Measurements from ENCODE around the gene BCLAF3. TPM values are rescaled to one million over a fixed set of nuclear protein-coding genes. Genes with fewer than 3 reads are reported as not detected.

The BCLAF3 gene
- total and polyA plus RNA-seq, 2 donors (not counting 3 experiments of a cell fraction or from before 2014, with no cell fraction given), result 5.0 to 5.1 TPM

- Histone ChIP-seq H3K4me2 (ENCODE audit: insufficient read depth, low read length) (no peak overlapping the region), H3K4me3 (replicated peaks in 1 of 3; ENCODE audit: insufficient read depth in 1 of 3, low read depth in 1 of 3, low read length in 3 of 3) (no peak overlapping the region), H3K27me3 (ENCODE audit: control insufficient read depth in 2 of 2, insufficient read depth in 2 of 2, low read length in 2 of 2) (no peaks in the 10 kb centered on the region), H3K9ac (replicated peaks; ENCODE audit: extremely low read depth, insufficient read depth, low read length) (no peak overlapping the region), H3K9me1 (replicated peaks; ENCODE audit: control insufficient read depth, extremely low read depth, insufficient read depth, low read length) (no peaks in the 10 kb centered on the region), H3K27ac (ENCODE audit: insufficient read depth, low read depth, low read length) (no peak overlapping the region), H3K79me2 (ENCODE audit: control insufficient read depth, insufficient read depth, low read length) (no peaks in the 10 kb centered on the region), H2AFZ (ENCODE audit: low read depth, low read length) (no peak overlapping the region), H3K36me3 (ENCODE audit: control insufficient read depth in 2 of 2, extremely low read depth in 1 of 2, insufficient read depth in 2 of 2, low read length in 2 of 2) (no peaks in the 10 kb centered on the region), H4K20me1 (replicated peaks; ENCODE audit: control insufficient read depth, extremely low read depth, insufficient read depth, low read length) (no peaks in the 10 kb centered on the region), H3K9me3 (replicated peaks; ENCODE audit: control insufficient read depth, insufficient read depth, low read length) (no peaks in the 10 kb centered on the region), H3K4me1 (ENCODE audit: control insufficient read depth, extremely low read depth, insufficient read depth, low read length) (no peaks in the 10 kb centered on the region)
- no peak for DNase-seq (ENCODE audit: low read depth, low spot score)
- TF ChIP-seq MYC (IDR thresholded peaks at IDR 0.05; ENCODE audit: low read depth, low read length) (no peak), POLR2AphosphoS5 (IDR thresholded peaks at IDR 0.05; ENCODE audit: insufficient read depth, low read depth, low read length) (no peak), FOS (IDR thresholded peaks at IDR 0.05; ENCODE audit: borderline replicate concordance, insufficient read depth, low read length) (no peak), POLR2A (IDR thresholded peaks at IDR 0.05; ENCODE audit: low read depth, low read length) (no peak), GATA2 (IDR thresholded peaks at IDR 0.05; ENCODE audit: insufficient read depth, insufficient read length, low read depth, low read length) (no peak), JUN (IDR thresholded peaks at IDR 0.05; ENCODE audit: borderline replicate concordance, insufficient read depth, insufficient read length, low read depth) (no peak), EZH2 (IDR thresholded peaks at IDR 0.05; ENCODE audit: borderline replicate concordance, low read depth, low read length, severe bottlenecking) (no peak)
- TF ChIP-seq, protein P1, sequence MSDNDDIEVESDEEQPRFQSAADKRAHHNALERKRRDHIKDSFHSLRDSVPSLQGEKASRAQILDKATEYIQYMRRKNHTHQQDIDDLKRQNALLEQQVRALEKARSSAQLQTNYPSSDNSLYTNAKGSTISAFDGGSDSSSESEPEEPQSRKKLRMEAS (IDR thresholded peaks at IDR 0.05; ENCODE audit: insufficient read depth, insufficient read length), result no peak
- TF ChIP-seq, protein P2, sequence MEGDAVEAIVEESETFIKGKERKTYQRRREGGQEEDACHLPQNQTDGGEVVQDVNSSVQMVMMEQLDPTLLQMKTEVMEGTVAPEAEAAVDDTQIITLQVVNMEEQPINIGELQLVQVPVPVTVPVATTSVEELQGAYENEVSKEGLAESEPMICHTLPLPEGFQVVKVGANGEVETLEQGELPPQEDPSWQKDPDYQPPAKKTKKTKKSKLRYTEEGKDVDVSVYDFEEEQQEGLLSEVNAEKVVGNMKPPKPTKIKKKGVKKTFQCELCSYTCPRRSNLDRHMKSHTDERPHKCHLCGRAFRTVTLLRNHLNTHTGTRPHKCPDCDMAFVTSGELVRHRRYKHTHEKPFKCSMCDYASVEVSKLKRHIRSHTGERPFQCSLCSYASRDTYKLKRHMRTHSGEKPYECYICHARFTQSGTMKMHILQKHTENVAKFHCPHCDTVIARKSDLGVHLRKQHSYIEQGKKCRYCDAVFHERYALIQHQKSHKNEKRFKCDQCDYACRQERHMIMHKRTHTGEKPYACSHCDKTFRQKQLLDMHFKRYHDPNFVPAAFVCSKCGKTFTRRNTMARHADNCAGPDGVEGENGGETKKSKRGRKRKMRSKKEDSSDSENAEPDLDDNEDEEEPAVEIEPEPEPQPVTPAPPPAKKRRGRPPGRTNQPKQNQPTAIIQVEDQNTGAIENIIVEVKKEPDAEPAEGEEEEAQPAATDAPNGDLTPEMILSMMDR (IDR thresholded peaks at IDR 0.05; ENCODE audit: extremely low read depth in 1 of 2, insufficient read depth in 1 of 2, low read depth in 1 of 2, low read length in 2 of 2), result no peak
- no peak for FAIRE-seq
- ChIA-PET CTCF (interaction anchor here (0.6 kb wide), 1 partner anchor 289 kb away, joined by 4 read pairs; no protein-coding TSS in a partner anchor), POLR2A (no interaction called here)
- intact Hi-C loops (cut with micrococcal nuclease) (no loop called here), dilution Hi-C loops (cut with MboI; ENCODE audit: extremely low pct_ligation_motif_present, low sequenced_read_pairs) (no loop called here)
- no TSS peak for BruUV-seq (replicated peaks)
These were observed 36.3 kb downstream of the BCLAF3 start for GRCh38 chrX:19954335-19955096.
